ENCODE results near the gene EIF4G3. TPM values are rescaled to one million over a fixed set of nuclear protein-coding genes. Genes with fewer than 3 reads are reported as not detected.

EIF4G3 gene
- total RNA-seq, 4 donors from 2014 or later = 42.1 to 63.2 (median 43.5) TPM

DNA sequence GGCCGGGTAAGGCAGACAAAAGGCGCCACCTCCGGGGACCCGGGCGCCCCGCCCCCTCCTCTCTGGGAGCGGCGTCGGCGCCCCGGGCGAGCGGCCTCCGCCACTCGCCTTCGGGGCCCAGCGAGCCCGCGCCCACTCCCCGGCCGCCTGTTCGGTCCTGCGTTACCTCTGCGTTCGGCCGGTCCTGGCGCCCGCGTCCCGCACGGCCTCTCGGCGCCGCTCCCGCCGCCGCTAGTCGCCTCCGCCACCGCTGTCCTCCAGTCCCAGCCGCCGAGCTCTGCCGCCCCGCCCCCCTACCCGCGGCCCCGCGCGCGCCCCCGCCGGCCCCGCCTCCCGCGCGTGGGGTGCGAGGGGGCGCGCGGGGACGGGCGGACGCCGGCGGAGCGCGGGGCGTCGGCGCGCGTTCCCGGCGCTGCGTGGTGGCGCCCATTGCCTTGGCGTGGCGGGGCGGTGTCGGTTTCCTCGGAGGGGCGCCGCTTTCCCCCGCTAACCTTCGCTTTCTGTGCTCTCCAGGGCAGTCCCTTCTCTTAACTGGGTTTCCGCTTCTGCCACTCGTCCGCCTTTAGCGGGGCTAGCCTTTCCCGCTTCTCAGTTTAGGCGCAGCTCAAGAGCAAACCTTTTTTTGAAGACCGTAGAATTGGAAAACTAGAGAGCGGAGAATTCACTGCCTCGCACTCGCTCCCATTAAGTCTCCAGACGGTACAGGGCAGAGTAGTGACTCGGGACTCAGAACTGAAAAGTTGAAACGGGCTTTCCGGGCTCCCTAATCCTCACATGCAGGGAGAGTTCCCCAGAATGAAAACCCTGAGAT lies 389.5 kb downstream of the EIF4G3 start, which contains the start of gene HP1BP3:
Gene HP1BP3, minus strand, starts transcription at position 279 of the 811 bp plus-strand sequence. CDS start 6,867 bp downstream, outside the sequence.
- Histone ChIP-seq H3K4me3 (peak within 1 kb of the TSS; percentile 76 to 93 (median 86)), H3K4me1 (peaks cover 25 to 35% of the 10 kb centered on the region in 2 donors), H3K9me3 (no peaks in the 10 kb centered on the region), H3K27me3 (no peaks in the 10 kb centered on the region), H3K36me3 (no peaks in the 10 kb centered on the region), H3K27ac (peak within 1 kb of the TSS; percentile 95 to 98 (median 98))
- ATAC-seq (peak; percentile 76), DNase-seq (peak; percentile 48 to 74)
- TF ChIP-seq POLR2A (IDR thresholded peaks at IDR 0.05) (peak; percentile 69 to 71), CTCF (IDR thresholded peaks at IDR 0.05 in 4 of 5, conservative IDR thresholded peaks at IDR 0.05 in 1 of 5) (no peak)
- intact Hi-C loops (cut with DNase I; ENCODE audit: low total_unique reads) (loop anchor here (1.0 to 5.0 kb wide), 2 partner anchors 55 to 388 kb away; partner anchors contain the start of gene SH2D5), in situ Hi-C loops (cut with MboI; ENCODE audit: low sequenced_read_pairs in 4 of 4) (no loop called here)

- Histone ChIP-seq H3K27me3 (no peaks in the 10 kb centered on the region), H3K36me3 (no peaks in the 10 kb centered on the region), H3K4me1 (peaks cover 32 to 43% of the 10 kb centered on the region in 2 donors), H3K4me3 (peak overlapping the region; percentile 76 to 93 (median 86)), H3K27ac (peak overlapping the region; percentile 95 to 98 (median 98)), H3K9me3 (no peaks in the 10 kb centered on the region)
- DNase-seq (peak; percentile 93), ATAC-seq (peak; percentile 84 to 89)
- intact Hi-C loops (cut with DNase I; ENCODE audit: low total_unique reads) = loop anchor here (1.0 to 5.0 kb wide), 3 partner anchors 54 to 389 kb away; partner anchors contain the start of gene SH2D5
- in situ Hi-C loops (cut with MboI; ENCODE audit: low sequenced_read_pairs in 4 of 4) = no loop called here
- TF ChIP-seq POLR2A (IDR thresholded peaks at IDR 0.05) = peak; percentile 72 to 94
- TF ChIP-seq CTCF (IDR thresholded peaks at IDR 0.05 in 4 of 5, conservative IDR thresholded peaks at IDR 0.05 in 1 of 5) = no peak
Measured at GRCh38 chr1:20786253-20787028, 390.3 kb downstream of the EIF4G3 start.

DNA sequence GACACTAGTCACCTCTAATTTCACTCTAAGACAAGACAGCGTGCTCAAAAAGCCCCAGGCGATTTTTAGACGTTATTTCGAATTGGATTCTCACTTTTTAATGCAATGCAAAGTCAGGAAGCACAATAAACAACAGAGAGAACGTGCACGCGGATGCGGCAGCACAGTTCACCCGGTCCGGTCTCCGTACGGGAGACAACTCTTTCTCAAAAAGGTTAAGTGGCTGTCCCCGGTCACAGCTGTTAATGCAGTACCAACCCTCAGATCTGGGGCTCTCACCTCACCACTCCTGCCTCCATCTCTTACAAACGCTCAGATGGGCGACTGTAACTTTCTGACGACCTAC lies 390.8 kb downstream of the EIF4G3 start:
- no peaks in the 10 kb centered on the region for H3K9me3 ChIP-seq
- intact Hi-C loops (cut with DNase I; ENCODE audit: low total_unique reads) (loop anchor here (1.0 to 5.0 kb wide), 2 partner anchors 54 to 89 kb away; partner anchors contain the start of gene SH2D5), in situ Hi-C loops (cut with MboI; ENCODE audit: low sequenced_read_pairs in 4 of 4) (no loop called here)
- DNase-seq = no peak
- ATAC-seq = peak; percentile 1 to 5
- H3K4me1 ChIP-seq = peaks cover 37 to 48% of the 10 kb centered on the region in 2 donors
- peak overlapping the region; percentile 95 to 98 (median 98) for H3K27ac ChIP-seq
- no peak for TF ChIP-seq POLR2A (IDR thresholded peaks at IDR 0.05)
- H3K4me3 ChIP-seq = peak overlapping the region; percentile 76 to 93 (median 86)
- H3K27me3 ChIP-seq = no peaks in the 10 kb centered on the region
- H3K36me3 ChIP-seq = no peaks in the 10 kb centered on the region

- intact Hi-C loops (cut with DNase I; ENCODE audit: low total_unique reads) (no loop called here), in situ Hi-C loops (cut with MboI; ENCODE audit: low sequenced_read_pairs in 4 of 4) (no loop called here)
- H3K27ac ChIP-seq = no peak overlapping the region
- no peak for TF ChIP-seq CTCF (IDR thresholded peaks at IDR 0.05 in 4 of 5, conservative IDR thresholded peaks at IDR 0.05 in 1 of 5)
- no peak for TF ChIP-seq POLR2A (IDR thresholded peaks at IDR 0.05)
- H3K9me3 ChIP-seq = no peaks in the 10 kb centered on the region
- H3K4me1 ChIP-seq = peaks cover 34 to 39% of the 10 kb centered on the region in 2 donors
- no peaks in the 10 kb centered on the region for H3K27me3 ChIP-seq
- H3K36me3 ChIP-seq = peaks cover 0 to 88% of the 10 kb centered on the region in 2 donors
- DNase-seq = no peak
- no peak for ATAC-seq
- H3K4me3 ChIP-seq = no peak overlapping the region
Measured at GRCh38 chr1:20775700-20776099, 401.0 kb downstream of the EIF4G3 start.

Data from gastrocnemius medialis (tissue), 4 donors.